DND-41 (cell line): ENCODE data around the gene CTRB1.

Experiments used
- ATAC-seq: fragments of 200-7000 bp; cut with Tn5 transposase; 3 replicates; pipeline ENCODE4 v1.9.1; 2021; ENCODE audit warnings: low read depth; ENCODE audit not compliant: insufficient read depth
- DNase-seq: peaks from one replicate; pipeline ENCODE4 v3.0.0-alpha.2; 2020
- H2AFZ ChIP-seq: 2 replicates; pipeline ENCODE4 v1.6.0; 2012; ENCODE audit warnings: low read depth, low read length
- H3K27ac ChIP-seq: 2 replicates; pipeline ENCODE4 v1.5.1; 2012; ENCODE audit warnings: low read length, inconsistent platforms
- H3K27me3 ChIP-seq: fragments of 200-600 bp; sonication (generic); 2 replicates; pipeline ENCODE4 v1.6.0; 2012; ENCODE audit warnings: low read length, mild to moderate bottlenecking, inconsistent platforms; ENCODE audit not compliant: insufficient read depth, poor library complexity
- H3K36me3 ChIP-seq: 2 replicates; pipeline ENCODE4 v1.5.1; 2012; ENCODE audit warnings: low read length, inconsistent platforms; ENCODE audit not compliant: insufficient read depth
- H3K4me1 ChIP-seq: 2 replicates; pipeline ENCODE4 v1.5.1; 2012; ENCODE audit warnings: mild to moderate bottlenecking, low read length; ENCODE audit not compliant: insufficient read depth
- H3K4me2 ChIP-seq: 2 replicates; pipeline ENCODE4 v1.6.0; 2012; ENCODE audit warnings: mild to moderate bottlenecking, moderate library complexity, low read length, inconsistent platforms; ENCODE audit not compliant: insufficient read depth
- H3K4me3 ChIP-seq, 2 experiments: fragments of 200-600 bp in 1 of 2; shearing (Covaris generic) in 1 of 2; 2 replicates each; pipeline ENCODE4 v1.5.1; 2012 to 2016; ENCODE audit warnings: inconsistent platforms in 2 of 2, low read length in 2 of 2, mild to moderate bottlenecking in 2 of 2, low read depth in 1 of 2, moderate library complexity in 1 of 2
- H3K79me2 ChIP-seq: 2 replicates; pipeline ENCODE4 v1.6.0; 2012; ENCODE audit warnings: low read length, inconsistent platforms; ENCODE audit not compliant: insufficient read depth
- H3K9ac ChIP-seq: 2 replicates; pipeline ENCODE4 v1.6.0; 2012; ENCODE audit warnings: low read depth, mild to moderate bottlenecking, inconsistent platforms, low read length, moderate library complexity
- H3K9me3 ChIP-seq: 2 replicates; pipeline ENCODE4 v1.5.1; 2012; ENCODE audit warnings: low read length, moderate library complexity, mild to moderate bottlenecking, inconsistent platforms; ENCODE audit not compliant: insufficient read depth, severe bottlenecking
- H4K20me1 ChIP-seq: 2 replicates; pipeline ENCODE4 v1.6.0; 2012; ENCODE audit warnings: low read length; ENCODE audit not compliant: insufficient read depth
- EZH2 ChIP-seq: IDR thresholded peaks from 3 replicates; pipeline ENCODE4 v1.6.1; 2012; ENCODE audit warnings: borderline replicate concordance, low read depth, mild to moderate bottlenecking, moderate library complexity, low read length, inconsistent platforms; ENCODE audit not compliant: severe bottlenecking
- TF ChIP-seq, protein P1 (sequence below): IDR thresholded peaks from 2 replicates; pipeline ENCODE4 v1.5.1; 2012; ENCODE audit warnings: borderline replicate concordance, low read length, moderate library complexity, mild to moderate bottlenecking; ENCODE audit not compliant: poor library complexity, severe bottlenecking; ENCODE audit errors: extremely low read depth

The CTRB1 gene

GRCh38 chr16:75251280-75252048 lies 32.7 kb downstream of the CTRB1 start, which contains the start of gene BCAR1:
Gene BCAR1 (minus strand): TSS chr16:75251624. CDS start chr16:75251482, 142 bp downstream.
- H4K20me1 ChIP-seq = peaks cover 5% of the 10 kb centered on the region; the same call in 1 of the 2 replicates
- no peak within 1 kb of the TSS for H2AFZ ChIP-seq
- H3K9me3 ChIP-seq = no peaks in the 10 kb centered on the region
- H3K27ac ChIP-seq = no peak within 1 kb of the TSS
- H3K27me3 ChIP-seq = peaks cover 7% of the 10 kb centered on the region
- H3K9ac ChIP-seq = no peak within 1 kb of the TSS
- no peak for ATAC-seq
- H3K79me2 ChIP-seq = no peaks in the 10 kb centered on the region
- H3K4me2 ChIP-seq = no peak within 1 kb of the TSS
- no peaks in the 10 kb centered on the region for H3K36me3 ChIP-seq
- TF ChIP-seq EZH2 = no peak
- TF ChIP-seq, protein P1, sequence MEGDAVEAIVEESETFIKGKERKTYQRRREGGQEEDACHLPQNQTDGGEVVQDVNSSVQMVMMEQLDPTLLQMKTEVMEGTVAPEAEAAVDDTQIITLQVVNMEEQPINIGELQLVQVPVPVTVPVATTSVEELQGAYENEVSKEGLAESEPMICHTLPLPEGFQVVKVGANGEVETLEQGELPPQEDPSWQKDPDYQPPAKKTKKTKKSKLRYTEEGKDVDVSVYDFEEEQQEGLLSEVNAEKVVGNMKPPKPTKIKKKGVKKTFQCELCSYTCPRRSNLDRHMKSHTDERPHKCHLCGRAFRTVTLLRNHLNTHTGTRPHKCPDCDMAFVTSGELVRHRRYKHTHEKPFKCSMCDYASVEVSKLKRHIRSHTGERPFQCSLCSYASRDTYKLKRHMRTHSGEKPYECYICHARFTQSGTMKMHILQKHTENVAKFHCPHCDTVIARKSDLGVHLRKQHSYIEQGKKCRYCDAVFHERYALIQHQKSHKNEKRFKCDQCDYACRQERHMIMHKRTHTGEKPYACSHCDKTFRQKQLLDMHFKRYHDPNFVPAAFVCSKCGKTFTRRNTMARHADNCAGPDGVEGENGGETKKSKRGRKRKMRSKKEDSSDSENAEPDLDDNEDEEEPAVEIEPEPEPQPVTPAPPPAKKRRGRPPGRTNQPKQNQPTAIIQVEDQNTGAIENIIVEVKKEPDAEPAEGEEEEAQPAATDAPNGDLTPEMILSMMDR = no peak
- H3K4me3 ChIP-seq = no peak within 1 kb of the TSS
- DNase-seq = no peak
- no peaks in the 10 kb centered on the region for H3K4me1 ChIP-seq

DNA sequence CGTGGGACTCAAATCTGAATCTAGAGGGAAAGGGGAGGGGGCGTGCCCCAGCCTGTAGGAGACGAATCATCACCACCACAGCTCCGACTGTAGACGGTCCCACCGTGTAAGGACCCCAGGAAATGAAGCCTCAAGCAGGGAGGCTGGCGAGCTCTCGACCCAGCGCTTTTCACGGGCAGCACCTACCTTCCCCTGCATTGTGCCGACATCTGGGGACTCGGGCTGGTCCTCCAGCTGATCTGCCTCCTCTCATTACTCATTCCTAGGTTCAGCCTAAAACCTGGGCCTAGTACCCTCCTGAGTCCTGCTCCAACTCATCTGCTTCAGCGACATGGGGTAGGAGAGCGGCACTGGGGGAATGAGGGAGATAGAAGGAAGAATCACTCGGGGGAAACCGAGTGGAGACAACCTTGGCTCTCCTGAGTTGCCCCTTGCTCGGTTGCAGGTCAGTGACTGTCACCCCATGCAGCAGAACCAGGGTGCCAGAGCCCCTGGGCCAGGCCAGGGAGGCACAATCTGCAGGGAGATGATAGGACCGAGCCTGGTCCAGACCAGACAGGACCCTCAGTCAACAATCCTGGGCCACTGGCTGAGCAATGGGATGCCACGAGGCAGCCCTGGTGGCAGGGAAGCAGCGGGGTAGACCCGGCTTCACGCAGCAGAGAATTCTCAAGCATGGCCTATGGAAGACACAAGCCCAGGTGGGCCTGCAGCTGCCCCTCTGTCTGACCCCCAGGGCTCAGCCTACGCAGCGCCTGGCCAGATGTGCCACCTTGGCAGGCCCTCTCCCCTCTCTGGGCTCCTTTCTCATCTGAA lies 33.5 kb downstream of the CTRB1 start:
- Histone ChIP-seq H3K4me3 (no peak overlapping the region), H3K27ac (no peak overlapping the region), H3K9ac (no peak overlapping the region), H2AFZ (no peak overlapping the region), H3K27me3 (peaks cover 7% of the 10 kb centered on the region), H3K79me2 (no peaks in the 10 kb centered on the region), H4K20me1 (peaks cover 5% of the 10 kb centered on the region; the same call in 1 of the 2 replicates), H3K36me3 (no peaks in the 10 kb centered on the region), H3K4me2 (no peak overlapping the region), H3K4me1 (no peaks in the 10 kb centered on the region), H3K9me3 (no peaks in the 10 kb centered on the region)
- DNase-seq (no peak), ATAC-seq (no peak)
- no peak for TF ChIP-seq EZH2
- TF ChIP-seq, protein P1 = no peak

- ATAC-seq (no peak), DNase-seq (no peak)
- TF ChIP-seq, protein P1 = no peak
- no peak for TF ChIP-seq EZH2
- H3K9me3 ChIP-seq = no peaks in the 10 kb centered on the region
- no peak overlapping the region for H3K9ac ChIP-seq
- H3K79me2 ChIP-seq = no peaks in the 10 kb centered on the region
- no peaks in the 10 kb centered on the region for H3K36me3 ChIP-seq
- H4K20me1 ChIP-seq = peaks cover 5% of the 10 kb centered on the region; the same call in 1 of the 2 replicates
- no peak overlapping the region for H3K27ac ChIP-seq
- H2AFZ ChIP-seq = no peak overlapping the region
- no peaks in the 10 kb centered on the region for H3K4me1 ChIP-seq
- no peak overlapping the region for H3K4me3 ChIP-seq
- peaks cover 7% of the 10 kb centered on the region for H3K27me3 ChIP-seq
- no peak overlapping the region for H3K4me2 ChIP-seq
Observed at GRCh38 chr16:75252946-75253911, 34.4 kb downstream of the CTRB1 start.
